HG03045 (cell line): Measurements from ENCODE around the gene HES5.
"Not testable (repeated sequence)": the region's sequence is repeated elsewhere in the genome, so short reads cannot be mapped to it uniquely, and the experiment has no call there.

Experiments
- ATAC-seq: cut with Tn5 transposase; IDR thresholded peaks from one replicate; pipeline ENCODE4 v1.9.1; 2021; ENCODE audit warnings: mild to moderate bottlenecking, moderate library complexity; ENCODE audit not compliant: unreplicated experiment

HES5 gene, protein sequence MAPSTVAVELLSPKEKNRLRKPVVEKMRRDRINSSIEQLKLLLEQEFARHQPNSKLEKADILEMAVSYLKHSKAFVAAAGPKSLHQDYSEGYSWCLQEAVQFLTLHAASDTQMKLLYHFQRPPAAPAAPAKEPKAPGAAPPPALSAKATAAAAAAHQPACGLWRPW

DNA sequence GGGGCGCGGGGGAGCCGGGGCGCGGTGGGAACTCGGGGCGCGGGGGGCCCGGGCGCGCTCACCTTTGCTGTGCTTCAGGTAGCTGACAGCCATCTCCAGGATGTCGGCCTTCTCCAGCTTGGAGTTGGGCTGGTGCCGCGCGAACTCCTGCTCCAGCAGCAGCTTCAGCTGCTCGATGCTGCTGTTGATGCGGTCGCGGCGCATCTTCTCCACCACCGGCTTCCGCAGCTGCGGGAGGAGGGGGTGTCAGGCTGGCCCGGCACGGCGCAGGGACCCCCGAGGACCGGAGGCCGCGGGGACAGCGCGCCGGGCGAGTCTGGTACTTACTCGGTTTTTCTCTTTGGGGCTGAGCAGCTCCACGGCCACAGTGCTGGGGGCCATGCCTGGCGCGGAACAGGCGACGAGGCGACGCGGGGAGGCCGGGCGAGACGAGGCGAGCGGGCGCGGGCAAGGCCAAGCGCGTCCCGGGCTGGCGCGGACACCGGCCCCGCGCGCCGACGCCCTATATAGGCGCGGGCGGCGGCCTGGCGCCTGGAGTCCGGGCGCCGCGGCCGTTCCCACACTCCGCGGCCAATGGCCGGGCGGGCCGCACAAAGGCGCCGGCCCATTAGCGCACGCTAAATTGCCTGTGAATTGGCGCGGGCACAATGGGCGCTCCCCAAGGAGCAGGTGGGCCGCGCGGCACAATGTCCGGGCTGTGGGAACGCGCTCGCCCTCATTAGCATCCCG, at the start of gene HES5:
TSS of gene HES5 (minus strand) at position 480 of the 729 bp plus-strand sequence. CDS start at position 381, 99 bp downstream.
- ATAC-seq = no peak

DNA sequence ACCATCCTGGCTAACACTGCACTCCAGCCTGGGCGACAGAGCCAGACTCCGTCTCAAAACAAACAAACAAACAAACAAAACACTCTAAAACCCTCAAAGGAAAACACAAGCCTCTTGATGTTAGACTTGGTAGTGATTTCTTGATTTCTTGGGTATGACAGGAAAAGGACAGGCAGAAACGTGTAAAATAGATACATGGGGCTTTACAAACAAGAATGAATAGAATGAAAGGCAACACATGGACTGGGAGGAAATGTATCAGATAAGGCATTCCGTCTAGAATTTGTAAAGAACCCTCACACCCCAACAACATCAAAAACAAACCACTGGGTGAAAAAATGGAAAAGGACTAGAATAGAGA, 48.7 kb upstream of the HES5 start:
- ATAC-seq = no peak

DNA sequence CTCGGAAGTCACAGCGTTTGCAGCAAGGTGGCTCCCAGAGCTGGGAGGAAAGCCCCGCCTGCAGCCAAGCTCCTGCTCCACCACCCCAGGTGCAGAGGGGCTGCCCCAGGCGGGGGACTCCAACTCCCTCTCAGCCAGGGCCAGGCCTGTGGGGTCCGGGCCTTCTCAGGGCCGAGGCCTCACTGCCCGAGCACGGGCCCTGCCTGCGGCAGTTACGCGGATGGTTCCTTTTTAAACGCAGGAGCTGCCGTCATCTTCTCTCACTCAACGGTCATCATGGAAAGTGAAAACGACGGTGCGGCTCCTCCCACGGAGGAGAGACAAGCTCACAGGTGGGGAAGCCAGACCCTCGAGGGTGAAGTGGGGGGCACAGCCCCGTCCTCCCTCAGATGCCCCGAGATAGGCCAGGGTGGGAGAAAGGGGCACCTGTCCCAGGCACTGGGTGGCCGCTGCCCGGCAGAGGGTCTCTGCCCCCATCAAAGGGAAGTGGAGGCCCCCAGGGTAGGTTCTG, 47.6 kb upstream of the HES5 start:
- peak; percentile 51 for ATAC-seq

DNA sequence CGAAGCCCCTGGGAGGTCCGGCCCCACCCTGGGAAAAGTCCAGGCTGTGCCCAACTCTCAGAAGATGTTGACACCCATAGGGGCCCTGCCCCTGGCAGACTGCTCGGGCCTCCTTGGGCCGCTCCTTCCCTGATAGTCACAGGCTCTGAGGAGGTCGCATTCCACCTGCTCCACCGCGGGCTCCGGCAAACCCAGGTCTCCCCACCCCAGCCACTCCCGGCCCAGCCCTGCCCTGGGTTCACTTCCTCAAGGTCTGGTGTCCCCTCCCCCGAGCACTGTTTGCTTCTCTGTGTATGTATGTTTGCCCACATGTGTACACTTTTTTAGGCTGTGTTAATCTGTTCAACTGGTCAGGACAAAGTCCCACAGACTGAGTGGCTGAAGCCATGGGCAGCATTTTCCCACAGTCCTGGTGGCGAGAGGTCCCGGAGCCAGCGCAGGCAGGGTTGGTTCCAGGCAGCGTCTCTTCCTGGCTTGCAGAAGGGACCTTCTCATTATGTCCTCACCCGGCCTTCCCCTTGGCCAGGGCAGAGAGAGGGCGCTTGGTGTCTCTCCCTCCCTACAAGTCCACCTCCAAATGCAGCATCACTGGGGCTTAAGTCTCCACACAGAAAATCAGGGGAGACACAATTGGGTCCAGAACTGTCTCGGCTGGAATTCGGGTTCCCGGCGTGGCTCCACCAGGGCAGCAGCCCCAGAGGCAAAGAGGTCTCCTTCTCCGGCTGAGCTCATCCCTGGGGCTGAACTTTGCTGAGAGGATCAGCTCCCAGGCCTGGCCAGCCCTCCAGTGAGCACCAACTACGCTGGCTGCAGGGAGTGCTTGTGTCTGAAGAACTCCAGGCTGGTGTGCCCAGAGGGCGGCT, 46.0 kb upstream of the HES5 start:
- ATAC-seq = no peak

DNA sequence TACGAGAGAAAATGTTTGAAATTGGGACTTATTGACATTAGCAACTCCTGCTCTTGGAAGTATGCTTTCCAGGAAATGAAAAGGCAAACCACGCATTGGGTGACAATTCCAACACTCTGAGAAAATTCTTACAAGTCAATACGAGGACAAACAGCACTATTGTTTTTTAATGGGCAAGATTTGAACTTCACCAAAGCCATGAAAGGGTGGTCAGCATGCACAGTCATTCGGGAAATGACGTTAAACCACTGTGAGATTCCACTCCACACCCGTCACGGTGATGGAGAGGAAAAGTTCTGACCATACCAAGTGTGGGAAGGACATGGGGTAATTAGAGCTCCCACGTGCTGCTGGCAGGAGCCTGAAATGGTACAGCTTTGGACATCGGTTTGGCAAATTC, 44.3 kb upstream of the HES5 start:
- no peak for ATAC-seq

DNA sequence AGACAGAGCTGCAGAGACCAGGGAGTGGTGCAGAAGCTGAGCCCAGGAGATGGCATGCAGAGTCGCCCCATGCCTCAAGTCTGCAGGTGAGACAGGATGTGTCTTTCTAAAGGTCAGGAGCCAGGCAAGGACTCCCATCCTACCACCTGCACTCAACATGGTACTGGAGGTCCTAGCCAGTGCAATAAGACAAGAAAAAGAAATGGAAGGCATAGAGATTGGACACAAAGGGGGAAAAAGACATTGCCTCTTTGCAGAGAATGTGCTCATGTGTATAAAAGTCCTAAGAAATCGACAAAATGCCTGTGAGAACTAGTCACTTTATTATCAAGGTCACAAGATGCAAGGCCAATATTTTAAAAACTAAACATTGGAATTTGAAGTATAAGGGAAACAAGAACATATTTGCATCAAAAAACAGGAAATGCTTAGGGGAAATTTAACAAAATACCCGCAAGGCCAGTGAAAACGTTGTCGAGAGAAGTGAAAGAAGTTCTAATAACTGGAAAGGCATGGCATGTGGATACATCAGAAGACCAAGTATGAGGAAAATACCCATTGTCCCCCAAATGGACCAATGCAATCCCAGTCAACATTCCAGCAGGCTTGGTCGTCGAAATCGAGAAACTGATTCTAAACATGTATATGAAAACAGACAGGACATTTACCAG, 43.3 kb upstream of the HES5 start:
- ATAC-seq = no peak

DNA sequence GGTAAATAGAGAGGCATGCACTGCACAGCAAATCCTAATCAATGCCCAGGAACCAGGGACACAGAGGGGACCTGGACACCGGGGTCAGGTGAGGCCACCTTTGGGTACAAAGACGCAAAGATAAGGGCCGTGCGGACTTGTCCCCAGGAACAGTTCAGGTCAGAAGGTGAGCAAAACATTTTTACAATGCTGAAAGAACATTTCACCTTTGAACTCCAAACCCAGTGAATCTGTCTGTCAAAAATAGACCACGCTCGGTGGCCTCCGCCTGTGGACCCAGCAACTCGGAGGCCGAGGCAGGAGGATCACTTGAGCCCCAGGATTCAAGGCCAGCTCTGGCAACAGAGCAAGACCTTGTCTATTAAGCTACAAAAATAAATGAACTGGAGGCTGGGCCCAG, 41.3 kb upstream of the HES5 start:
- ATAC-seq = no peak

DNA sequence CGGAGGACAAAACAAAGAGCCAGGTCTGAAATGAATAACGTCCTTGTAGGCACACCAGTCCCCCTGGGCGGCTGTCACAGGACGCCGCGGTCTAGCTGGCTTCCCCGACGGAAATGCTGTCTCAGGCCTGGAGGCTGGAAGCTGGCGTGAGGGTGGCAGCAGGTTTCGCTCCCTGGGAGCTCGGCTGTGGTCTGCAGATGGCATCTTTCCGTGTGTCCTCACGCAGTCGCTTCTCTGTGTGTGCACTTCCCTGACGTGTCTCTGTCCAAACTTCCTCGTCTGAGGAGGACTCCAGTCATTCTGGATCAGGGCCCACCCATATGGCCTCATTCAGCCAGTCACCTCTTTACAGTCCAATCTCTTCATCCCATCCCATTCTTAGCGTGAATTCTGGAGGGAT, 40.3 kb upstream of the HES5 start:
- no peak for ATAC-seq

DNA sequence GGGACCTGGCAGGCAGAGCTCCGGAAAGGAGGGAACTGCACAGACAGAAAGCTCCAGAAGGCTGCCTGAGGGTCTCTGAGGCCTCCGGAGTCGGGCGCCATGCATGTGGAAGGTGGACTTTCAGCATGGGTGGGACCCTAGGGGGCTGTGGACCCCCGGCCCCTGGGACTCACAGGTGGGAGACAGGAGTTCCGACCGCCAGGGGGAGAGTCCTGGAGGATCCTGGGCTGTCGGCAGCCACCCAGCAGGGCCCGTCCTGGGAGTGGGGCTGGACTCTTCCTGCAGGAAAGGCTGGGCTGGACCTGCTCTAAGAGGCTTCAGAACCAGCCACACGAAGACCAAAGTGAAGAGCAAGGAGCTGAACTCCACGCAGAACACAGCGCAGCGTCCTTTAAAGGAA, 39.6 kb upstream of the HES5 start:
- not testable (repeated sequence) for ATAC-seq

DNA sequence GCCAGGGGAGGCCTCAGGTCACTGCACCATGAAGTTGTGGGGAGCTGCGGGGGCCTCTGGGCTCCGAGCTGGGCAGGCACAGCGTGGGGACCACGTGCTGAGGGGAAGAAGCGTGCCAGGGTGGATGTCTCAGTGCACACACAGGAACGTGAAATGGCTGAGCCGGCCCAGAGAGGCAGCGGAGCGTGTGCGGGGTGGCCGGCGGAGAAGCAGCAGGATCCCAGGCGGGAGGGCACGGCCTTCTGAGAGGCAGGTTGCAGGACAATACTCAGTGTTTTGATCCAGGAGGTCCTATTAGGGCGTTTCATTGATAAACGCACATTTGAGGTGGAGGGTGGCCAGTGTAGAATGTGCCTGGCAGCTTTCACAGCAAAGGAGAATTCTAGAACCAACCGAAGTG, 39.0 kb upstream of the HES5 start:
- ATAC-seq = no peak

DNA sequence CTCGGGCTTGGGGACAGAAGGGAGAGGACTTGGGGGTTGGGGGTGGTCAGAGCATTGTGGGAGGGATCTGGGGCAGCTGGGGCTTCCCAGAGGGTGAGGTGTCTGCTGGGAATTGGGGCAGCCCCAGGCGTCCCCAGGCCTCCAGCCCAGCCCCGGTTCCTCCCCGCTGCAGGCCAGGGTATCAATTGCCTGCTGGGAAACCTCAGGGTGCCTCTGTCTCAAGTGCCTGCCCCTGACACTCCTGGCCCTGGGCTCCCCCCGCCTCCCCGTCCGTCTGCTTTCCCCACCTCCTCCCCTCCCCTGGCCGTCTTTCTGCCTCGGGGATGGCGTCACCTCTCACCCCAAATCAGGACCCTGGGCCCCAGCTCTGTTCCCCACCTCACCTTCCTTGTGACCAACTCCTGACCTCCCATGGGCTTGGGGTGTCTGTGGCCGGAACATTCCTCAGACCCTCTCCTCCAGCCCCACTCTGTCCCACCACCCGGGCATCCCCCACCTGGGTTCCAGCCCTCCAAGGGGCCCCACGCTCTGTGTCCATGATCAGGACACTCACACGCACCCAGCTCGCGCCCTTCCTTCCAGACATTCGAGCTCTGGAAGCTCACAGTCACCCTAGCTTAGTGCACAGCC, 38.2 kb upstream of the HES5 start:
- ATAC-seq = not testable (repeated sequence)

DNA sequence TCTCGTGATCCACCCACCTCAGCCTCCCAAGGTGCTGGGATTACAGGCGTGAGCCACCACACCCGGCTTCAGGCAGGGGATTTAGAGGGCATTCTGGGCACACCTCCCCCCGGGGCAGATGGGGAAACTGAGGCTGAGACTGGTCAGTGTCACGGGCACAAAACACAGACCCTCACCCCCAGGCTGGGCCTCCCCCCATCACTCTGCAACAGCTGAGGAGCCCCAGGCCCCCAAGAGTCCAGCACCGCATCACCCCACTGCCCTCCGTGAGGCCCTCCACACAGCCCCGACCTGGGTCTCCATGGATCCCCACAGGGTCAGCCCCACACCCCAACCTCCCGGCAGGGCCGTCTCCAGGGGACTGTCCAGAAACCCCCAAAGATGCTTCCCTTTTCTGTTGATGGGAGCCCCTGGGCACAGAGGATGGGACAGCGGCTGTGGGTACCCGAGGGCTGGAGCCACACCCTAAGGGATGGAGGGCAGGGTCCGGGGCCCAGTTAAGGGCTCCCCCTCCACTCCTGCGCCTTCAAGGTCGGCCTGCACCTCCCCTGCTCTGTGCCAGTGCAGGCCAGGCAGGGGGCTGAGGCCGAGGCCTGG, 37.1 kb upstream of the HES5 start:
- ATAC-seq = no peak

DNA sequence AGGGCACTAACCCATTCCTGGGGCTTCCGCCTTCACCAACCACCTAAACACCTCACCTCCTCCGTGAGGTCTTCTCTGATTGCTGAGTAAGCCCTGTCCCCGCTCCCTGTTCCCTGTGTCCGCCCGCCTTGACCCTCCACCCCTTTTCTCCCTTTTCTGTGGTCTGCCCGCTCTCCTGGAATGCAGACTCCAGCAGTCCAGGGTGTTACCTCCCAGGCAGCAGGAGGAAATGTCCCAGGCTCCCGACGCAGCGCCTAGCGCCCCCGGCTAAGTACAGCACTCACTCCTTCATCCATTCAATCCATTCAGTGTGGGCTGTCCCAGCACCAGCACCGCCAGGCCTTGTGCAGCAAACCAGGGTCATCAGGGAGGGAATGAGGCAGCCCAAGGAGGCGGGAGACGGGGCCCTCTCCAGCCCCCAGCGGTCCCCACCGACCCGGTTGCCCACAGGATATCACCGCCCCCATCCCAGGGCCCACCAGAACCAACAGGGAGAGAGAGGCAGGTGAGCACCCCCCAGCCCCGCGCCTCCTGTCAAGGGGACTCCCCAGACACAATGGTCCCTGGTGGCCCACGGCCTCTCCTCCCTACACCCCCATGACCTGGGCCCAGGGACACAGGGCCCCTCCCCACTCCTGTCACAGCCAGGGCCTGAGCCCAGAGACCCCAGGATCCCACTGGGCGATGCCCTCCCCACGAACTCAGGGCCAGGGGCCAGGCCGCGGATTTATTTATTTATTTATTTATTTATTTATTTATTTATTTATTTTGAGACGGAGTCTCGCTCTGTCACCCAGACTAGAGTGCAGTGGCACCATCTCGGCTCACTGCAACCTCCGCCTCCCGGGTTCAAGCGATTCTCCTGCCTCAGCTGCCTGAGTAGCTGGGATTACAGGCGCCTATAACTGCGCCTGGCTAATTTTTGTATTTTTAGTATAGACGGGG, 36.3 kb upstream of the HES5 start:
- ATAC-seq = no peak

DNA sequence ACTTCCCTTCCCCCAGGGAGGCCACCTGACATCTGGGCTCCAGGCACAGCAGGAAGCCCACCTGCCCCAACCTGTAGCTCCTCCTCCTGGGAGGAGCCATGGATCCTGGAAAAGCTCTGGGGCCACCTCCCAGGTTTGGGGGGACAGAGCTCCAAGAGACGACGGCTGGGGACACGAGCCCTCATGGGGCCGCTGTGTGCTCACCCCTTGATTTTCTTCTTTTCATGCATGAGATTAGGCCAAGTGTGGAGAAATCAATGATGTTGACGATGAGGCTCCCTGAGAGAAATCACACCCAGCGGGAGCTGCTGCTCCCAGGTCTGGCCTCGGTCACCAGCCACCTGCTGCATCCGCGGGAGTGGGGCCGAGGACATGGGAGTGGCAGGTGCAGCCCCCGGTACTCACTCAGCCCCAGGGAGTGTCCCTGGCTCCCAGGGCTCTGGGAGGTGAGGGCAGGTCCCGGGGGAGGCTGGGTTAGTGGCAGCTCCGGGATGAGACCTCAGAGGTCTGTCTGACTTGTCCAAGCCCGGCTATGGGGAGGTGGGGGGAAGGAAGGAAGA, 34.8 kb upstream of the HES5 start:
- ATAC-seq = no peak

DNA sequence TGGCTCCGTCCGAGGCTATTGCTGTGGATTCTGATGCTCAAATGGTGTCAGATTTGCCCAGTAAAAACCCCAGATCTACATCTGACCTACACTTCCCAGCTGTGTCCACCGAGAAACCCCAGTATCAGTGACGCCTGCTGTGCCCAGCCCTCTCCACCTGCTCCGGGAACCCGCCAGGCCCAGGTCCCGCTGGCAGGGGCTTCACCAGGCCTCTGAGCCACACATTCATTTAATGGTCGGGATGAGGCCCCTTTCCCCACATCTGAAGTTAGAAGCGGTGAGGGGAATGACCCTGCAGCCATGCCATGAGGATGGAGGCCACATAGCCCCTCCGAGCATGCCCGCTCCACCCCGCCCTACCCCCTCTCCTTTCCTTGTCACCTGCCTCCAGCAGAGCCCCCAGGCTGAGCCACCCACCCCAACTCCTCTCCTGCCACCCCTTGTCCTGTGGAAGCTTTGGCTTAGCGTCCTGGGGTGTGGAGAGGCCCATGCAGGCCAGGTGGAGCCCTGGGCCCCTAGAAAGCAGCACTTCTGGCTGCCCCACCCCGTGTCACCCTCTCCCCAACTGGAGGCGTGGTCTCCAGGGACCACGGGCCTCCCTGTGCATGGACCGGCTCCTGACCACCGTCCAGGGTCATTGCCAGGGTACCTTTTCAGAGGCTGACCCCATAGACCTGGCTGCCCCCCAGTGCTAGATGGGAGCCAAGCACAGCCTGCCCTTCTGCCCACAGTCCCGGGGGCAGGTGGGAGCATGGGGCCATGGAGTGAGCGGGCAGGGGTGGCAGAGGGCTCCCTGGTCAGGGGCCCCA, 34.1 kb upstream of the HES5 start:
- no peak for ATAC-seq

DNA sequence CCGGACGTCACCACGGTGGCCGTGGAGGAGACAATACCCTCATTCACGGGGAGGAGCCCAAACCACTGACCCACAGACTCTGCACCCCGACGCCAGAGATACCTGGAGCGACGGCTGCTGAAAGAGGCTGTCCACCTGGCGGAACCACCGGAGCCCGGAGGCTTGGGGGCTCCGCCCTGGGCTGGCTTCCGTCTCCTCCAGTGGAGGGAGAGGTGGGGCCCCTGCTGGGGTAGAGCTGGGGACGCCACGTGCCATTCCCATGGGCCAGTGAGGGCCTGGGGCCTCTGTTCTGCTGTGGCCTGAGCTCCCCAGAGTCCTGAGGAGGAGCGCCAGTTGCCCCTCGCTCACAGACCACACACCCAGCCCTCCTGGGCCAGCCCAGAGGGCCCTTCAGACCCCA, 33.1 kb upstream of the HES5 start:
- ATAC-seq = no peak

DNA sequence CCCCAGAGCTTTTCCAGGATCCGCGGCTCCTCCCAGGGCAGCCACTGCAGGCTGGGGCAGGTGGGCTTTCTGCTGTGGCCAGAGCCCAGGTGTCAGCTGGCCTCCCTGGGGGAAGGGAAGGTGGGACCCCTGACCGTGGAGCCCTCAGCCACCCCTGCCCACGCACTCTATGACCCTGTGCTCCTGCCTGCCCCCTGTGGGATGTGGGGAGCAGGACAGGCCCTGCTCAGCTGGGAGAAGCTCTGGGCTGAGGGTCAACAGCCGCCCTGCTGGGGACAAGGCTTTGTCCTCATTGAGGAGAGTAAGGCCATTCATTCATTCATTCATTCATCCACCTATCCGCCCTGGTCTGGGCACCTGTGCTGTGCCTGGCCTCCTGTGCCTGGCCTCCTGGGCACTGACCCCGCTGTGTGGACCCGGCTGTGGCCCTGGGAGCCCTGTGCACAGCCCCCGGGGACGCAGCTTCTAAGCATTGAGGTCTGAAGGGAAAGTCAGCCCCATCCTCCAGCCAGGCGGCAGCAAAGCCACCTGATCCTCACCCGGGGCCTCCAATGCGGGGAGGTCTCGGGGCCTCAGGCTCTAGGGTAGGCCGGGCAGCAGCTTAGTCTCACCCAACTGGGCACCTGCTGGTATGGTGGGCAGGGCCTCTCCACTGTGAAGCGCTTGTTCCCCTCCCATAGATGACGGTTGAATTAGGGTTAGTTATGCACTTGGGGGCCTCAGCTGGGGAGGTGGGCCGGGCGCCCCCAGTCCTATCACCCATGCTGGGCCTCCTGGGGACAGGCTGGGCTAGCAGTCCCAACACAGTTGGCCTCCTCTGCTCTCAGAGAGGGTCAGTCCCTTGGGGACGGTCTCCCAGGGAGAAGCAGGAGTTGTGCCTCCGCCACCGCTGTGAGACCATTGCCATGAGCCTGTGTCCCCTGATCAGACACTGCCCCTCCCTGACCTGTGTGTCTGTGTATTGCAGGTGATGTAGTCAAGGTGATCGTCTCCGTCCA, 32.1 kb upstream of the HES5 start:
- no peak for ATAC-seq
